GM10248 (cell line): ENCODE results near the gene SPN.
"Not testable (repeated sequence)": the region's sequence is repeated elsewhere in the genome, so short reads cannot be mapped to it uniquely, and the experiment has no call there.

Experiments used
- CTCF ChIA-PET: fragments of 300-600 bp; sonication (Branson Sonifier 250); formaldehyde crosslinking; extraction: SDS; loops from one replicate; lab custom pipeline; 2021; ENCODE audit warnings: antibody characterized with exemption; lab: Yijun Ruan, JAX
- POLR2A ChIA-PET: fragments of 350-650 bp; sonication (Branson Sonifier 250); formaldehyde crosslinking; extraction: SDS; loops from one replicate; lab custom pipeline; 2020; ENCODE audit warnings: antibody characterized with exemption; lab: Yijun Ruan, JAX
- DNase-seq: peaks from one replicate; pipeline ENCODE4 v3.0.0; 2012; ENCODE audit errors: extremely low spot score
- CTCF ChIP-seq: IDR thresholded peaks from 2 replicates; pipeline ENCODE4 v1.5.1; 2012; ENCODE audit warnings: mild to moderate bottlenecking, low read depth; ENCODE audit errors: extremely low read depth, missing control alignments, control extremely low read depth

SPN gene

GRCh38 chr16:29663016-29663806 is at the start of gene SPN:
Gene SPN (plus strand): TSS chr16:29663247. CDS start chr16:29663729, 482 bp downstream.
- DNase-seq = peak; percentile 84
- ChIA-PET POLR2A (interaction anchor here (0.7 to 1.3 kb wide), 4 partner anchors 9 to 37 kb away, joined by 3 read pairs; partner anchors contain the start of gene QPRT), CTCF (interaction anchor here (1.3 to 3.3 kb wide), 8 partner anchors 10 to 127 kb away, joined by 4 to 14 read pairs (median 6); partner anchors contain the start of gene KIF22)
- no peak for TF ChIP-seq CTCF

- POLR2A ChIA-PET = interaction anchor here (0.8 kb wide), 1 partner anchor 92 kb away, joined by 4 read pairs; no protein-coding TSS in a partner anchor
- CTCF ChIA-PET = not testable (repeated sequence)
- DNase-seq = peak; percentile 84
Observed at GRCh38 chr16:29613307-29614057, 49.6 kb upstream of the SPN start.

- CTCF ChIA-PET, POLR2A ChIA-PET, DNase-seq: not testable (repeated sequence)
Observed at GRCh38 chr16:29614691-29615314, 48.2 kb upstream of the SPN start.

- POLR2A ChIA-PET = interaction anchor here (0.6 kb wide), 1 partner anchor 497 kb away, joined by 4 read pairs; no protein-coding TSS in a partner anchor
- CTCF ChIA-PET, DNase-seq: not testable (repeated sequence)
Observed at GRCh38 chr16:29616127-29616526, 46.9 kb upstream of the SPN start.

GRCh38 chr16:29620591-29620990 is 42.5 kb upstream of the SPN start:
- POLR2A ChIA-PET, CTCF ChIA-PET: not testable (repeated sequence)
- TF ChIP-seq CTCF = peak; percentile 33
- peak; percentile 6 for DNase-seq

GRCh38 chr16:29622738-29623137 is 40.3 kb upstream of the SPN start:
- CTCF ChIA-PET, DNase-seq, POLR2A ChIA-PET: not testable (repeated sequence)

GRCh38 chr16:29623253-29623652 is 39.8 kb upstream of the SPN start:
- CTCF ChIA-PET, POLR2A ChIA-PET, DNase-seq: not testable (repeated sequence)

- POLR2A ChIA-PET, DNase-seq, CTCF ChIA-PET: not testable (repeated sequence)
Observed at GRCh38 chr16:29625114-29625513, 37.9 kb upstream of the SPN start.

GRCh38 chr16:29626778-29627331 is 36.2 kb upstream of the SPN start:
- CTCF ChIA-PET, POLR2A ChIA-PET: not testable (repeated sequence)
- peak; percentile 11 for DNase-seq

GRCh38 chr16:29627661-29628075 is 35.4 kb upstream of the SPN start:
- CTCF ChIA-PET, DNase-seq, POLR2A ChIA-PET: not testable (repeated sequence)

GRCh38 chr16:29628707-29629106 is 34.3 kb upstream of the SPN start:
- CTCF ChIA-PET, DNase-seq, POLR2A ChIA-PET: not testable (repeated sequence)

GRCh38 chr16:29629318-29629717 is 33.7 kb upstream of the SPN start:
- DNase-seq, CTCF ChIA-PET, POLR2A ChIA-PET: not testable (repeated sequence)

GRCh38 chr16:29631658-29632057 is 31.4 kb upstream of the SPN start:
- CTCF ChIA-PET = interaction anchor here (1.4 kb wide), 1 partner anchor 10 kb away, joined by 3 read pairs; no protein-coding TSS in a partner anchor
- POLR2A ChIA-PET = not testable (repeated sequence)

GRCh38 chr16:29635902-29636301 is 27.1 kb upstream of the SPN start:
- CTCF ChIA-PET, DNase-seq, POLR2A ChIA-PET: not testable (repeated sequence)

More at GRCh38 chr16:29631658-29632057, 31.4 kb upstream of the SPN start:
- not testable (repeated sequence) for DNase-seq

GRCh38 chr16:29636368-29636767 is 26.7 kb upstream of the SPN start:
- CTCF ChIA-PET, DNase-seq, POLR2A ChIA-PET: not testable (repeated sequence)
